ENCODE measurements around the gene MEOX2. TPM values are rescaled to one million over a fixed set of nuclear protein-coding genes. Genes with fewer than 3 reads are reported as not detected.

The MEOX2 gene
- total RNA-seq, 1 experiment from 2014 or later, result not detected

- Histone ChIP-seq H3K79me2 (ENCODE audit: low read length) (no peaks in the 10 kb centered on the region), H3K4me1 (ENCODE audit: insufficient read depth, low read length) (peaks cover 23% of the 10 kb centered on the region), H3K36me3 (ENCODE audit: low read depth, low read length) (no peaks in the 10 kb centered on the region), H4K20me1 (ENCODE audit: low read length) (no peaks in the 10 kb centered on the region), H3K9me2 (replicated peaks; ENCODE audit: low read length) (no peaks in the 10 kb centered on the region), H2AFZ (ENCODE audit: low read length) (no peak overlapping the region), H3K27me3 (ENCODE audit: low read length) (no peaks in the 10 kb centered on the region), H3K27ac (ENCODE audit: low read length) (0 out of 2 replicates have a peak overlapping the region, but pooled peaks have one; percentile 2), H3K4me2 (ENCODE audit: low read length) (0 out of 2 replicates have a peak overlapping the region, but pooled peaks have one; percentile 7), H3K9me3 (ENCODE audit: low read length) (no peaks in the 10 kb centered on the region), H3K9ac (ENCODE audit: low read length) (no peak overlapping the region), H3K4me3 (ENCODE audit: low read length) (no peak overlapping the region), H3F3A (ENCODE audit: low read length, unreplicated experiment) (no peaks in the 10 kb centered on the region)
- POLR2A ChIA-PET (ENCODE audit: unreplicated experiment), result no interaction called here
- ATAC-seq, result no peak
- CTCF ChIA-PET, result no interaction called here
- TF ChIP-seq EZH2 (IDR thresholded peaks at IDR 0.05; ENCODE audit: low read length, unreplicated experiment), result no peak
- no peak for TF ChIP-seq EZH2phosphoT487 (IDR thresholded peaks at IDR 0.05; ENCODE audit: borderline replicate concordance, low read length)
- no peak for TF ChIP-seq CTCF (conservative IDR thresholded peaks at IDR 0.05; ENCODE audit: low read depth, low read length)
- no TSS peak for BruUV-seq (replicated peaks)
- intact Hi-C loops (cut with micrococcal nuclease), result no loop called here
- no peak for DNase-seq
Measured at GRCh38 chr7:15626041-15626440, 60.4 kb downstream of the MEOX2 start.

GRCh38 chr7:15625466-15625865 lies 61.0 kb downstream of the MEOX2 start:
- H3F3A ChIP-seq (ENCODE audit: low read length, unreplicated experiment), result no peaks in the 10 kb centered on the region
- H3K27me3 ChIP-seq (ENCODE audit: low read length), result no peaks in the 10 kb centered on the region
- no peaks in the 10 kb centered on the region for H3K9me2 ChIP-seq (replicated peaks; ENCODE audit: low read length)
- no peak overlapping the region for H3K9ac ChIP-seq (ENCODE audit: low read length)
- no peaks in the 10 kb centered on the region for H3K36me3 ChIP-seq (ENCODE audit: low read depth, low read length)
- no peaks in the 10 kb centered on the region for H4K20me1 ChIP-seq (ENCODE audit: low read length)
- TF ChIP-seq CTCF (conservative IDR thresholded peaks at IDR 0.05; ENCODE audit: low read depth, low read length) (no peak), EZH2phosphoT487 (IDR thresholded peaks at IDR 0.05; ENCODE audit: borderline replicate concordance, low read length) (no peak), EZH2 (IDR thresholded peaks at IDR 0.05; ENCODE audit: low read length, unreplicated experiment) (no peak)
- H3K27ac ChIP-seq (ENCODE audit: low read length), result 0 out of 2 replicates have a peak overlapping the region, but pooled peaks have one; percentile 2
- intact Hi-C loops (cut with micrococcal nuclease), result no loop called here
- H3K79me2 ChIP-seq (ENCODE audit: low read length), result no peaks in the 10 kb centered on the region
- 0 out of 2 replicates have a peak overlapping the region, but pooled peaks have one; percentile 7 for H3K4me2 ChIP-seq (ENCODE audit: low read length)
- DNase-seq (peak; percentile 56), ATAC-seq (peak; percentile 92)
- no peaks in the 10 kb centered on the region for H3K9me3 ChIP-seq (ENCODE audit: low read length)
- no TSS peak for BruUV-seq (replicated peaks)
- H3K4me1 ChIP-seq (ENCODE audit: insufficient read depth, low read length), result peaks cover 28% of the 10 kb centered on the region
- ChIA-PET CTCF (no interaction called here), POLR2A (ENCODE audit: unreplicated experiment) (no interaction called here)
- H3K4me3 ChIP-seq (ENCODE audit: low read length), result no peak overlapping the region
- H2AFZ ChIP-seq (ENCODE audit: low read length), result no peak overlapping the region

- no peak overlapping the region for H3K4me2 ChIP-seq (ENCODE audit: low read length)
- H3K27ac ChIP-seq (ENCODE audit: low read length), result no peak overlapping the region
- no peaks in the 10 kb centered on the region for H3K9me2 ChIP-seq (replicated peaks; ENCODE audit: low read length)
- H3K36me3 ChIP-seq (ENCODE audit: low read depth, low read length), result no peaks in the 10 kb centered on the region
- intact Hi-C loops (cut with micrococcal nuclease), result no loop called here
- H3K9me3 ChIP-seq (ENCODE audit: low read length), result no peaks in the 10 kb centered on the region
- POLR2A ChIA-PET (ENCODE audit: unreplicated experiment), result no interaction called here
- H3F3A ChIP-seq (ENCODE audit: low read length, unreplicated experiment), result no peaks in the 10 kb centered on the region
- DNase-seq (peak; percentile 34), ATAC-seq (peak; percentile 17; the same call in 1 of the 2 replicates)
- CTCF ChIA-PET, result interaction anchor here (0.6 kb wide), 1 partner anchor 930 kb away, joined by 3 read pairs; no protein-coding TSS in a partner anchor
- no peak overlapping the region for H2AFZ ChIP-seq (ENCODE audit: low read length)
- no peaks in the 10 kb centered on the region for H3K27me3 ChIP-seq (ENCODE audit: low read length)
- H3K4me1 ChIP-seq (ENCODE audit: insufficient read depth, low read length), result peaks cover 28% of the 10 kb centered on the region
- TF ChIP-seq CTCF (conservative IDR thresholded peaks at IDR 0.05; ENCODE audit: low read depth, low read length) (no peak), EZH2 (IDR thresholded peaks at IDR 0.05; ENCODE audit: low read length, unreplicated experiment) (no peak), EZH2phosphoT487 (IDR thresholded peaks at IDR 0.05; ENCODE audit: borderline replicate concordance, low read length) (no peak)
- H3K4me3 ChIP-seq (ENCODE audit: low read length), result no peak overlapping the region
- no peaks in the 10 kb centered on the region for H3K79me2 ChIP-seq (ENCODE audit: low read length)
- H4K20me1 ChIP-seq (ENCODE audit: low read length), result no peaks in the 10 kb centered on the region
- BruUV-seq (replicated peaks), result no TSS peak
- no peak overlapping the region for H3K9ac ChIP-seq (ENCODE audit: low read length)
Measured at GRCh38 chr7:15621468-15621867, 65.0 kb downstream of the MEOX2 start.

Data from PC-3 (cell line).